Measurements from ENCODE around the gene PTPRR. TPM values are rescaled to one million over a fixed set of nuclear protein-coding genes. Genes with fewer than 3 reads are reported as not detected.
A peak's percentile ranks its signal among the peaks of the same experiment; 100 is the strongest.

Gene PTPRR
- total and polyA plus RNA-seq, 2 experiments from 2014 or later, result not detected

GRCh38 chr12:70604662-70605061 lies 315.9 kb downstream of the PTPRR start:
- Histone ChIP-seq H3K27ac (no peak overlapping the region), H3K27me3 (peaks cover 27% of the 10 kb centered on the region), H3K4me1 (ENCODE audit: low read depth) (peaks cover 4% of the 10 kb centered on the region), H3K4me3 (no peak overlapping the region), H3K9me3 (ENCODE audit: low read depth) (no peaks in the 10 kb centered on the region), H3K36me3 (no peaks in the 10 kb centered on the region)
- no peak for TF ChIP-seq CTCF (IDR thresholded peaks at IDR 0.05; ENCODE audit: low read depth, low read length)
- no peak for DNase-seq (ENCODE audit: low read depth in 1 of 2, low spot score in 1 of 2)

DNA sequence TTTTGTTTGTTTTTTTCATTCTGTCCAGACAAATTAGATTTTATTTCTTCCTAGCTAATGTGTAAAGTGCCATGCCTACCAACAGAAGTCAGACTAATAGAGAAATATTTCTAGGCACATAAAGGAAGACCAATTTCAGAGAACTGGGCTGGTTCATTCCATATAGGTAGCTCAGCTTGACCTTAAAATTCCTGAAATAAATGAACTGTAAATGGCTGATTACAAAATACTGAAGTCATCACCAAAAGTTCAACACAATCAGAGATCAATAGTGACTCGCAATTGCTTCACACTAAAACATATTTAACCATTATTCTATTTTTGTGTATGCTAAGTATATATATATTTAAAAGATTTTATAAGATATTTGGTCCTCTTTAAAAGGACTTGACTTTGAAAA lies 317.5 kb downstream of the PTPRR start:
- Histone ChIP-seq H3K27ac (no peak overlapping the region), H3K4me1 (ENCODE audit: low read depth) (no peaks in the 10 kb centered on the region), H3K36me3 (no peaks in the 10 kb centered on the region), H3K4me3 (no peak overlapping the region), H3K27me3 (peaks cover 11% of the 10 kb centered on the region), H3K9me3 (ENCODE audit: low read depth) (no peaks in the 10 kb centered on the region)
- no peak for TF ChIP-seq CTCF (IDR thresholded peaks at IDR 0.05; ENCODE audit: low read depth, low read length)
- DNase-seq (ENCODE audit: low read depth in 1 of 2, low spot score in 1 of 2), result no peak

GRCh38 chr12:70598467-70599193 lies 321.9 kb downstream of the PTPRR start:
- TF ChIP-seq CTCF (IDR thresholded peaks at IDR 0.05; ENCODE audit: low read depth, low read length), result no peak
- peak; percentile 22 to 59 for DNase-seq (ENCODE audit: low read depth in 1 of 2, low spot score in 1 of 2)

DNA sequence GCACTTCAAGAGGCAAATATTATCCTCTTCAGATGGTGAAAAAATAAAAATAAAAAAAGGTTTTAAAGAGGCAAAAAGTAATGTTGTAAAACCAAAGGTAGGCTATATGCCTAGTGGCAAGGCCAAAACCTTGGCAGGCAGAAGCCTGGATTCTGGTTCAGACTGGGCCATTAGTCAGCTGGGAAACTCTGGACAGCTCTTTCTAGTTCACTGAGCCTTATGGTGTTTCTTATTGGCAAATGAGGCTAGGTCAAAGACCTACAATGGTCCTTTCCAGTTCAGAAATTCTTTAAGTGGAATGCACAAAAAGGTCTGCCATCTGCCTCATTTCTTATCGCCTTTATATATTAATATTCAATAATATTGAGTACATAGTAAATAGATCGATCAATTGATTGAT lies 327.9 kb downstream of the PTPRR start:
- DNase-seq (ENCODE audit: low read depth in 1 of 2, low spot score in 1 of 2), result no peak
- Histone ChIP-seq H3K27ac (no peak overlapping the region), H3K4me3 (no peak overlapping the region), H3K27me3 (no peaks in the 10 kb centered on the region), H3K9me3 (ENCODE audit: low read depth) (no peaks in the 10 kb centered on the region), H3K36me3 (no peaks in the 10 kb centered on the region), H3K4me1 (ENCODE audit: low read depth) (no peaks in the 10 kb centered on the region)
- no peak for TF ChIP-seq CTCF (IDR thresholded peaks at IDR 0.05; ENCODE audit: low read depth, low read length)

More at GRCh38 chr12:70598467-70599193, 321.9 kb downstream of the PTPRR start:
- Histone ChIP-seq H3K4me1 (ENCODE audit: low read depth) (no peaks in the 10 kb centered on the region), H3K9me3 (ENCODE audit: low read depth) (no peaks in the 10 kb centered on the region), H3K27me3 (no peaks in the 10 kb centered on the region), H3K27ac (no peak overlapping the region), H3K36me3 (no peaks in the 10 kb centered on the region), H3K4me3 (no peak overlapping the region)

DNA sequence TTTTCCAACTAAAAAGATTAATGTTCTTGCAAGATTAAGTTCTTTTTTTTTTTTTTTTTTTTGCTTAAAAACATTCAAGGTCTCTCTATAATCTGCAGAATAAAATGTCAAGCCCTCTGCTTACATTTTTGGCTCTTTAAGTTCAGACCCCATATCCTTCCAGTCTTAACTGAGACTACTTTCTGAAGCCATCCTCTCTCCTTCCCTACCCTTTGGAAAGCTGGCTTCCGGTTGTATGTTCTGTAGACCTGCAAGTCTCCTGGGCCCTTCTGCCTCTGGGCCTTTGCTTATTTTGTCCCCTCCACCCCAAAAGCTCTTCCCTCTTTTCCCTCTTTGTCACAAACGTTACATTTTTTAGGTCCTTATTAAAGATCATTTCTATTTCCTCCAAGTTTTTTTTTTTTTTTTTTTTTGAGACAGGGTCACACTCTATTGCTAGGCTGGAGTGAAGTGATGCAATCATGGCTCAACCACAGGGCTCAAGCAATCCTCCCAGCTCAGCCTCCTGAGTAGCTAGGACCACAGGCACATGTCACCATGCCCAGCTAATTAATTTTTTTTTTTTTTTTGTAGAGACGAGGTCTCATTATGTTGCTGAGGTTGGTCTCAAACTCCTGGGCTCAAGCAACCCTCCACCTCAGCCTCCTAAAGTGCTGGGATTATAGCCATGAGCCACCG lies 329.9 kb downstream of the PTPRR start:
- H3K4me3 ChIP-seq, result no peak overlapping the region
- H3K9me3 ChIP-seq (ENCODE audit: low read depth), result no peaks in the 10 kb centered on the region
- no peaks in the 10 kb centered on the region for H3K4me1 ChIP-seq (ENCODE audit: low read depth)
- TF ChIP-seq CTCF (IDR thresholded peaks at IDR 0.05; ENCODE audit: low read depth, low read length), result no peak
- DNase-seq (ENCODE audit: low read depth in 1 of 2, low spot score in 1 of 2), result peak in 1 of 2 donors; percentile 35
- H3K36me3 ChIP-seq, result no peaks in the 10 kb centered on the region
- no peaks in the 10 kb centered on the region for H3K27me3 ChIP-seq
- H3K27ac ChIP-seq, result no peak overlapping the region

Data from cardiac muscle cell (in vitro differentiated cells and primary cell).